SK-N-SH treated with all-trans-retinoic acid at 6 μM for 48 hours (cell line): ENCODE measurements around the gene IL17REL.

Experiments used
- ARNTL ChIP-seq: fragments of 450-650 bp; formaldehyde crosslinking; IDR thresholded peaks from 2 replicates; pipeline ENCODE4 v1.5.0; 2020; ENCODE audit warnings: low read depth, mild to moderate bottlenecking, moderate library complexity, borderline replicate concordance
- GLIS3 ChIP-seq: fragments of 250-450 bp; sonication (Bioruptor Pico); IDR thresholded peaks from 2 replicates; pipeline ENCODE4 v1.5.0; 2020; ENCODE audit warnings: mild to moderate bottlenecking, moderate library complexity
- ISL1 ChIP-seq: fragments of 250-450 bp; sonication (Bioruptor Pico); IDR thresholded peaks from 2 replicates; pipeline ENCODE4 v2.1.2; 2022; ENCODE audit warnings: mild to moderate bottlenecking, moderate library complexity
- OSR1 ChIP-seq: fragments of 250-450 bp; sonication (Bioruptor Pico); IDR thresholded peaks from 2 replicates; pipeline ENCODE4 v1.8.0; 2022; ENCODE audit warnings: moderate library complexity, mild to moderate bottlenecking, inconsistent platforms
- RARB ChIP-seq: fragments of 250-450 bp; sonication (Bioruptor Pico); IDR thresholded peaks from 2 replicates; pipeline ENCODE4 v1.8.0; 2021; ENCODE audit warnings: mild to moderate bottlenecking, moderate library complexity
- SNAI2 ChIP-seq: fragments of 250-450 bp; sonication (Bioruptor Pico); IDR thresholded peaks from 2 replicates; pipeline ENCODE4 v1.5.0; 2020; ENCODE audit warnings: mild to moderate bottlenecking, moderate library complexity
- ZC3H10 ChIP-seq: fragments of 250-450 bp; sonication (Bioruptor Pico); IDR thresholded peaks from 2 replicates; pipeline ENCODE4 v1.5.1; 2021; ENCODE audit warnings: mild to moderate bottlenecking, moderate library complexity
- ZFP3 ChIP-seq: fragments of 250-450 bp; sonication (Bioruptor Pico); IDR thresholded peaks from 2 replicates; pipeline ENCODE4 v1.5.0; 2020; ENCODE audit warnings: mild to moderate bottlenecking, moderate library complexity
- ZNF70 ChIP-seq: fragments of 450-650 bp; formaldehyde crosslinking; IDR thresholded peaks from 2 replicates; pipeline ENCODE4 v1.5.0; 2020; ENCODE audit warnings: mild to moderate bottlenecking, moderate library complexity
- TF ChIP-seq, protein P1 (sequence below): fragments of 250-450 bp; sonication (Bioruptor Pico); IDR thresholded peaks from 2 replicates; pipeline ENCODE4 v1.8.0; 2020; ENCODE audit warnings: mild to moderate bottlenecking, moderate library complexity, borderline replicate concordance
- TF ChIP-seq, protein P2 (sequence below): fragments of 250-450 bp; sonication (Bioruptor Pico); IDR thresholded peaks from 2 replicates; pipeline ENCODE4 v1.5.1; 2020; ENCODE audit warnings: low read depth, mild to moderate bottlenecking, moderate library complexity

DNA sequence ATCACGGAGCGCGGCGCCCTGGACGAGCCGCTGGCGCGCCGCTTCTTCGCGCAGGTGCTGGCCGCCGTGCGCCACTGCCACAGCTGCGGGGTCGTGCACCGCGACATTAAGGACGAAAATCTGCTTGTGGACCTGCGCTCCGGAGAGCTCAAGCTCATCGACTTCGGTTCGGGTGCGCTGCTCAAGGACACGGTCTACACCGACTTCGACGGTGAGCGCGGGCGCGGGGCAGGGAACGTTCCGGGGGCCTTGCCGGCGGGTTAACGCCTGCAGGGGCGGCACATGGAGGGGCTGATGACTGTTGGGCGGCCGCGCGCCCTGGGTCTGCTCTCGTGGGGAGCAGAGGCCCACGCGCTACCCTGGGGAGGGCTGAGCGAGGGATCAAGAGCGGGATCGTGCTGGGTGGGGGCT lies 51.0 kb downstream of the IL17REL start:
- TF ChIP-seq ISL1 (CRISPR knock-in tag): no peak
- TF ChIP-seq GLIS3: no peak
- no peak for TF ChIP-seq ZNF70 (CRISPR knock-in tag)
- TF ChIP-seq ZFP3 (CRISPR knock-in tag): no peak
- TF ChIP-seq SNAI2 (CRISPR knock-in tag): no peak
- TF ChIP-seq RARB (CRISPR knock-in tag): no peak
- TF ChIP-seq OSR1 (CRISPR knock-in tag): no peak
- TF ChIP-seq, protein P1, sequence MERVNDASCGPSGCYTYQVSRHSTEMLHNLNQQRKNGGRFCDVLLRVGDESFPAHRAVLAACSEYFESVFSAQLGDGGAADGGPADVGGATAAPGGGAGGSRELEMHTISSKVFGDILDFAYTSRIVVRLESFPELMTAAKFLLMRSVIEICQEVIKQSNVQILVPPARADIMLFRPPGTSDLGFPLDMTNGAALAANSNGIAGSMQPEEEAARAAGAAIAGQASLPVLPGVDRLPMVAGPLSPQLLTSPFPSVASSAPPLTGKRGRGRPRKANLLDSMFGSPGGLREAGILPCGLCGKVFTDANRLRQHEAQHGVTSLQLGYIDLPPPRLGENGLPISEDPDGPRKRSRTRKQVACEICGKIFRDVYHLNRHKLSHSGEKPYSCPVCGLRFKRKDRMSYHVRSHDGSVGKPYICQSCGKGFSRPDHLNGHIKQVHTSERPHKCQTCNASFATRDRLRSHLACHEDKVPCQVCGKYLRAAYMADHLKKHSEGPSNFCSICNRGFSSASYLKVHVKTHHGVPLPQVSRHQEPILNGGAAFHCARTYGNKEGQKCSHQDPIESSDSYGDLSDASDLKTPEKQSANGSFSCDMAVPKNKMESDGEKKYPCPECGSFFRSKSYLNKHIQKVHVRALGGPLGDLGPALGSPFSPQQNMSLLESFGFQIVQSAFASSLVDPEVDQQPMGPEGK (CRISPR knock-in tag): no peak
- TF ChIP-seq ZC3H10 (CRISPR knock-in tag): no peak
- TF ChIP-seq, protein P2, sequence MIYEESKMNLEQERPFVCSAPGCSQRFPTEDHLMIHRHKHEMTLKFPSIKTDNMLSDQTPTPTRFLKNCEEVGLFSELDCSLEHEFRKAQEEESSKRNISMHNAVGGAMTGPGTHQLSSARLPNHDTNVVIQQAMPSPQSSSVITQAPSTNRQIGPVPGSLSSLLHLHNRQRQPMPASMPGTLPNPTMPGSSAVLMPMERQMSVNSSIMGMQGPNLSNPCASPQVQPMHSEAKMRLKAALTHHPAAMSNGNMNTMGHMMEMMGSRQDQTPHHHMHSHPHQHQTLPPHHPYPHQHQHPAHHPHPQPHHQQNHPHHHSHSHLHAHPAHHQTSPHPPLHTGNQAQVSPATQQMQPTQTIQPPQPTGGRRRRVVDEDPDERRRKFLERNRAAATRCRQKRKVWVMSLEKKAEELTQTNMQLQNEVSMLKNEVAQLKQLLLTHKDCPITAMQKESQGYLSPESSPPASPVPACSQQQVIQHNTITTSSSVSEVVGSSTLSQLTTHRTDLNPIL: no peak
- TF ChIP-seq ARNTL (CRISPR knock-in tag): no peak
